SK-N-SH (cell line): Measurements from ENCODE around the gene IMMT.

Experiments
- FOXJ3 ChIP-seq: sonication (generic); formaldehyde crosslinking; IDR thresholded peaks from 2 replicates; pipeline ENCODE4 v1.5.1; 2020; ENCODE audit warnings: mild to moderate bottlenecking, missing genetic modification reagents
- GABPA ChIP-seq: IDR thresholded peaks from 2 replicates; pipeline ENCODE4 v1.4.0; 2012; ENCODE audit warnings: low read depth, mild to moderate bottlenecking
- RCOR1 ChIP-seq: fragments of 150-350 bp; IDR thresholded peaks from 2 replicates; pipeline ENCODE4 v1.6.1; 2017; ENCODE audit warnings: antibody characterized with exemption, low read length
- RFX5 ChIP-seq: IDR thresholded peaks from 2 replicates; pipeline ENCODE4 v1.6.1; 2012; ENCODE audit warnings: mild to moderate bottlenecking, improper control_type of control experiment, low read length
- TF ChIP-seq, protein P1 (sequence below): fragments of 200-600 bp; sonication (generic); IDR thresholded peaks from 2 replicates; pipeline ENCODE4 v1.6.1; 2017; ENCODE audit warnings: antibody characterized with exemption, mild to moderate bottlenecking, moderate library complexity

DNA sequence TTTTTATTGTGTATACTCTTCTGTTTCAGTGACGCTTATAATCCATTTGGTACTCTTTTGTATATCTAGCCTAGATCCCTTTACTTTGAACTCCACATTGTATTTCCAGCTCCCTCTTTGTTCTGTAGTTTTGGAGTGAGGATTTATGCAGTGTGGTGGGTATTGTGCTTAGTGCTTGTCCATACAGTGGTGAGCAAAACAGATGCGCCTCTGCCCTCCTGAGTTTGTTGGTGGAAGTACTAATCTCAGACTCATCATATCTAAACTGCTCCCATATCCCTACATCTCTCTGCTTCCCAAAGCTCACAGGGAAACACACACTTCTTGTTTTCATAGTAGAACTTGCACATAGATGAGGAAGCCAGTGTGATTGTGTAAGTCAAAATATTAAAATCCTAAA is 77.1 kb downstream of the IMMT start:
- TF ChIP-seq, protein P1, sequence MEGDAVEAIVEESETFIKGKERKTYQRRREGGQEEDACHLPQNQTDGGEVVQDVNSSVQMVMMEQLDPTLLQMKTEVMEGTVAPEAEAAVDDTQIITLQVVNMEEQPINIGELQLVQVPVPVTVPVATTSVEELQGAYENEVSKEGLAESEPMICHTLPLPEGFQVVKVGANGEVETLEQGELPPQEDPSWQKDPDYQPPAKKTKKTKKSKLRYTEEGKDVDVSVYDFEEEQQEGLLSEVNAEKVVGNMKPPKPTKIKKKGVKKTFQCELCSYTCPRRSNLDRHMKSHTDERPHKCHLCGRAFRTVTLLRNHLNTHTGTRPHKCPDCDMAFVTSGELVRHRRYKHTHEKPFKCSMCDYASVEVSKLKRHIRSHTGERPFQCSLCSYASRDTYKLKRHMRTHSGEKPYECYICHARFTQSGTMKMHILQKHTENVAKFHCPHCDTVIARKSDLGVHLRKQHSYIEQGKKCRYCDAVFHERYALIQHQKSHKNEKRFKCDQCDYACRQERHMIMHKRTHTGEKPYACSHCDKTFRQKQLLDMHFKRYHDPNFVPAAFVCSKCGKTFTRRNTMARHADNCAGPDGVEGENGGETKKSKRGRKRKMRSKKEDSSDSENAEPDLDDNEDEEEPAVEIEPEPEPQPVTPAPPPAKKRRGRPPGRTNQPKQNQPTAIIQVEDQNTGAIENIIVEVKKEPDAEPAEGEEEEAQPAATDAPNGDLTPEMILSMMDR, result no peak
- TF ChIP-seq RCOR1, result no peak
- TF ChIP-seq GABPA, result no peak
- no peak for TF ChIP-seq RFX5
- no peak for TF ChIP-seq FOXJ3 (CRISPR knock-in tag)
